ENCODE results near the gene HPSE2.
"Not testable (repeated sequence)": the region's sequence is repeated elsewhere in the genome, so short reads cannot be mapped to it uniquely, and the experiment has no call there.

DNA sequence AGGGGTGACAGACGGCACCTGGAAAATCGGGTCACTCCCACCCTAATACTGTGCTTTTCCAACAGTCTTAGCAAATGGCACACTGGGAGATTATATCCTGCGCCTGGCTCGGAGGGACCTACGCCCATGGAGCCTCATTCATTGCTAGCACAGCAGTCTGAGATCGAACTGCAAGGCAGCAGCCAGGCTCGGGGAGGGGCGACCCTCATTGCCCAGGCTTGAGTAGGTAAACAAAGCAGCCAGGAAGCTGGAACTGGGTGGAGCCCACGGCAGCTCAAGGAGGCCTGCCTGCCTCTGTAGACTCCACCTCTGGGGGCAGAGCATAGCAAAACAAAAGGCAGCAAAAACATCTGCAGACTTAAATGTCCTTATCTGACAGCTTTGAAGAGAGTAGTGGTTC is 251.9 kb downstream of the HPSE2 start:
- not testable (repeated sequence) for TF ChIP-seq EP300, CTCF, POLR2A, POLR2AphosphoS5 (IDR thresholded peaks at IDR 0.05)
